NCI-H1417 (cell line): ENCODE results near the gene EFCAB11.
A peak's percentile ranks its signal among the peaks of the same experiment; 100 is the strongest.
"Not testable (repeated sequence)": the region's sequence is repeated elsewhere in the genome, so short reads cannot be mapped to it uniquely, and the experiment has no call there.

Experiments used
- DNase-seq, 3 experiments: peaks; one replicate each; lab custom pipeline; 2025; lab: John Stamatoyannopoulos, UW

The EFCAB11 gene

GRCh38 chr14:89911010-89911919, 43.3 kb downstream of the EFCAB11 start:
- peak in 2 of 3 experiments; percentile 48 to 70 for DNase-seq

- DNase-seq: no peak
Observed at GRCh38 chr14:89910691-89911009, 43.9 kb downstream of the EFCAB11 start.

GRCh38 chr14:89909586-89909985, 44.9 kb downstream of the EFCAB11 start:
- DNase-seq: no peak

GRCh38 chr14:89908712-89909450, 45.6 kb downstream of the EFCAB11 start:
- DNase-seq: no peak

- peak in 1 of 3 experiments; percentile 18 for DNase-seq
Observed at GRCh38 chr14:89907655-89908054, 46.9 kb downstream of the EFCAB11 start.

- no peak for DNase-seq
Observed at GRCh38 chr14:89906000-89906399, 48.5 kb downstream of the EFCAB11 start.

- no peak for DNase-seq
Observed at GRCh38 chr14:89903340-89903952, 51.1 kb downstream of the EFCAB11 start.

- DNase-seq: peak in 1 of 3 experiments; percentile 36
Observed at GRCh38 chr14:89902881-89903280, 51.6 kb downstream of the EFCAB11 start.

GRCh38 chr14:89900802-89901201, 53.7 kb downstream of the EFCAB11 start:
- no peak for DNase-seq

GRCh38 chr14:89899917-89900663, 54.4 kb downstream of the EFCAB11 start:
- DNase-seq: peak in 2 of 3 experiments; percentile 12 to 47

GRCh38 chr14:89899291-89899690, 55.2 kb downstream of the EFCAB11 start:
- DNase-seq: no peak

GRCh38 chr14:89893388-89893787, 61.1 kb downstream of the EFCAB11 start:
- not testable (repeated sequence) for DNase-seq

GRCh38 chr14:89892953-89893352, 61.6 kb downstream of the EFCAB11 start:
- DNase-seq: no peak

GRCh38 chr14:89891721-89892120, 62.8 kb downstream of the EFCAB11 start:
- not testable (repeated sequence) for DNase-seq

GRCh38 chr14:89891055-89891454, 63.5 kb downstream of the EFCAB11 start:
- DNase-seq: no peak

GRCh38 chr14:89890589-89890988, 63.9 kb downstream of the EFCAB11 start:
- DNase-seq: no peak

- no peak for DNase-seq
Observed at GRCh38 chr14:89889626-89890025, 64.9 kb downstream of the EFCAB11 start.

GRCh38 chr14:89884761-89885160, 69.8 kb downstream of the EFCAB11 start:
- no peak for DNase-seq

GRCh38 chr14:89881839-89882238, 72.7 kb downstream of the EFCAB11 start:
- no peak for DNase-seq

- DNase-seq: not testable (repeated sequence)
Observed at GRCh38 chr14:89874091-89874490, 80.4 kb downstream of the EFCAB11 start.

- DNase-seq: no peak
Observed at GRCh38 chr14:89870316-89870715, 84.2 kb downstream of the EFCAB11 start.

GRCh38 chr14:89869606-89870005, 84.9 kb downstream of the EFCAB11 start:
- DNase-seq: no peak
